ENCODE data around the gene ELF1. TPM values are rescaled to one million over a fixed set of nuclear protein-coding genes. Genes with fewer than 3 reads are reported as not detected.

ELF1 gene
- polyA plus RNA-seq, 1 of the 3 experiments (the other 2 are of a cell fraction): 11.1 TPM

DNA sequence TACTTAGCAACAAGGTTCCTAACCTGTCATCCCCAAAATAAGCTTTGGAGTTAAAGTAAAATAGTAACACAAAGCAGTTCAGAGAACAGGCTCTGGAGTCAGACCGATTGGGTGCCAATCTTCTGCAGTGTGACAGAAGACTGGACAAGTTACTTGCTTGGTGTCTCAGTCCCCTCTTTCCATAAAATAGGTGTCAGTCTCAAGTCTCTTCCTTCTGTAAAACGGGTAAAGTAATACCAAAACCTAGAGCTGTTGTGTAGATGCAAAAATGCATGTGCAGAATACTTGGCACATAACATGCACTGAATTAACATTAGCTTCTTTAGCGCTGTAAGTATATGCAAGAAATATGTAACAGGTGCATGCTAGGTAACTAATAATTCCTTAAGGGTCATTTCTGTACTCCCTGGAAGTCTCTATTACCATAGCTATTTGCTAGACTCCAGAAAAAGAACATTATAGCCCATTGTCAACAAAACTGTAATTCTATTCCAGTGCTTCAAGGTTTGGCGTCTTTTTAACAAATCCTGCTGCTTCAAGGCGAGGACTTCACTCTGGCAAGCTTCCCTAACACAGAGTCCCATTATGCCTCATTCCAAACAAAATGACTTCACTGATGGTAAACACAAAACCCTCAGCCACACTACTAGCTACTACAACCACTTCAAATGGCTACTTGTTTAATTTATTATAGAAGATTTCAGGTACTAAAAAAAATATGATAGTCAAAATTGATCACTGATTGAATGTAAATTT lies 32.8 kb downstream of the ELF1 start:
- Histone ChIP-seq H3K36me3 (replicated peaks in 1 of 2; ENCODE audit: control insufficient read depth in 1 of 2, insufficient read depth in 2 of 2, low read length in 1 of 2) (peaks cover 0 to 8% of the 10 kb centered on the region in 2 experiments), H3K9ac (no peak overlapping the region), H3K9me3 (no peaks in the 10 kb centered on the region), H3F3A (replicated peaks; ENCODE audit: insufficient read depth) (peaks cover 3% of the 10 kb centered on the region), H3K79me2 (ENCODE audit: insufficient read depth) (peaks cover 13% of the 10 kb centered on the region), H3K27ac (ENCODE audit: low read depth in 2 of 2, low read length in 1 of 2) (no peak overlapping the region), H3K9me2 (no peaks in the 10 kb centered on the region), H3K27me3 (ENCODE audit: insufficient read depth) (no peaks in the 10 kb centered on the region), H2AFZ (ENCODE audit: low read depth) (no peak overlapping the region), H3K4me3 (ENCODE audit: low read depth in 2 of 2, low read length in 1 of 2) (no peak overlapping the region), H4K20me1 (ENCODE audit: insufficient read depth) (no peaks in the 10 kb centered on the region), H3K4me2 (no peak overlapping the region), H3K4me1 (ENCODE audit: control insufficient read depth in 1 of 2, insufficient read depth in 2 of 2, low read depth in 1 of 2, low read length in 1 of 2) (peaks cover 0 to 11% of the 10 kb centered on the region in 2 experiments; a peak in 2 of 4 replicates)
- no peak for TF ChIP-seq TCF12 (IDR thresholded peaks at IDR 0.05)
- TF ChIP-seq, protein P1, sequence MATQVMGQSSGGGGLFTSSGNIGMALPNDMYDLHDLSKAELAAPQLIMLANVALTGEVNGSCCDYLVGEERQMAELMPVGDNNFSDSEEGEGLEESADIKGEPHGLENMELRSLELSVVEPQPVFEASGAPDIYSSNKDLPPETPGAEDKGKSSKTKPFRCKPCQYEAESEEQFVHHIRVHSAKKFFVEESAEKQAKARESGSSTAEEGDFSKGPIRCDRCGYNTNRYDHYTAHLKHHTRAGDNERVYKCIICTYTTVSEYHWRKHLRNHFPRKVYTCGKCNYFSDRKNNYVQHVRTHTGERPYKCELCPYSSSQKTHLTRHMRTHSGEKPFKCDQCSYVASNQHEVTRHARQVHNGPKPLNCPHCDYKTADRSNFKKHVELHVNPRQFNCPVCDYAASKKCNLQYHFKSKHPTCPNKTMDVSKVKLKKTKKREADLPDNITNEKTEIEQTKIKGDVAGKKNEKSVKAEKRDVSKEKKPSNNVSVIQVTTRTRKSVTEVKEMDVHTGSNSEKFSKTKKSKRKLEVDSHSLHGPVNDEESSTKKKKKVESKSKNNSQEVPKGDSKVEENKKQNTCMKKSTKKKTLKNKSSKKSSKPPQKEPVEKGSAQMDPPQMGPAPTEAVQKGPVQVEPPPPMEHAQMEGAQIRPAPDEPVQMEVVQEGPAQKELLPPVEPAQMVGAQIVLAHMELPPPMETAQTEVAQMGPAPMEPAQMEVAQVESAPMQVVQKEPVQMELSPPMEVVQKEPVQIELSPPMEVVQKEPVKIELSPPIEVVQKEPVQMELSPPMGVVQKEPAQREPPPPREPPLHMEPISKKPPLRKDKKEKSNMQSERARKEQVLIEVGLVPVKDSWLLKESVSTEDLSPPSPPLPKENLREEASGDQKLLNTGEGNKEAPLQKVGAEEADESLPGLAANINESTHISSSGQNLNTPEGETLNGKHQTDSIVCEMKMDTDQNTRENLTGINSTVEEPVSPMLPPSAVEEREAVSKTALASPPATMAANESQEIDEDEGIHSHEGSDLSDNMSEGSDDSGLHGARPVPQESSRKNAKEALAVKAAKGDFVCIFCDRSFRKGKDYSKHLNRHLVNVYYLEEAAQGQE (IDR thresholded peaks at IDR 0.05; ENCODE audit: low read depth, low read length): no peak
- TF ChIP-seq, protein P2, sequence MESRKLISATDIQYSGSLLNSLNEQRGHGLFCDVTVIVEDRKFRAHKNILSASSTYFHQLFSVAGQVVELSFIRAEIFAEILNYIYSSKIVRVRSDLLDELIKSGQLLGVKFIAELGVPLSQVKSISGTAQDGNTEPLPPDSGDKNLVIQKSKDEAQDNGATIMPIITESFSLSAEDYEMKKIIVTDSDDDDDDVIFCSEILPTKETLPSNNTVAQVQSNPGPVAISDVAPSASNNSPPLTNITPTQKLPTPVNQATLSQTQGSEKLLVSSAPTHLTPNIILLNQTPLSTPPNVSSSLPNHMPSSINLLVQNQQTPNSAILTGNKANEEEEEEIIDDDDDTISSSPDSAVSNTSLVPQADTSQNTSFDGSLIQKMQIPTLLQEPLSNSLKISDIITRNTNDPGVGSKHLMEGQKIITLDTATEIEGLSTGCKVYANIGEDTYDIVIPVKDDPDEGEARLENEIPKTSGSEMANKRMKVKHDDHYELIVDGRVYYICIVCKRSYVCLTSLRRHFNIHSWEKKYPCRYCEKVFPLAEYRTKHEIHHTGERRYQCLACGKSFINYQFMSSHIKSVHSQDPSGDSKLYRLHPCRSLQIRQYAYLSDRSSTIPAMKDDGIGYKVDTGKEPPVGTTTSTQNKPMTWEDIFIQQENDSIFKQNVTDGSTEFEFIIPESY (IDR thresholded peaks at IDR 0.05; ENCODE audit: borderline replicate concordance, low read depth): no peak
- no peak for TF ChIP-seq TAF1 (IDR thresholded peaks at IDR 0.05; ENCODE audit: borderline replicate concordance, low read depth, low read length)
- DNase-seq: no peak
- CTCF ChIA-PET: interaction anchor here (1.2 to 1.6 kb wide), 2 partner anchors 12 to 197 kb away, joined by 3 read pairs; partner anchors contain the start of gene SLC25A15
- POLR2A ChIA-PET: no interaction called here
- WGBS (ENCODE audit: low lambda C conversion rate): 88% methylated on average over 5 of the region's 5 CpGs

DNA sequence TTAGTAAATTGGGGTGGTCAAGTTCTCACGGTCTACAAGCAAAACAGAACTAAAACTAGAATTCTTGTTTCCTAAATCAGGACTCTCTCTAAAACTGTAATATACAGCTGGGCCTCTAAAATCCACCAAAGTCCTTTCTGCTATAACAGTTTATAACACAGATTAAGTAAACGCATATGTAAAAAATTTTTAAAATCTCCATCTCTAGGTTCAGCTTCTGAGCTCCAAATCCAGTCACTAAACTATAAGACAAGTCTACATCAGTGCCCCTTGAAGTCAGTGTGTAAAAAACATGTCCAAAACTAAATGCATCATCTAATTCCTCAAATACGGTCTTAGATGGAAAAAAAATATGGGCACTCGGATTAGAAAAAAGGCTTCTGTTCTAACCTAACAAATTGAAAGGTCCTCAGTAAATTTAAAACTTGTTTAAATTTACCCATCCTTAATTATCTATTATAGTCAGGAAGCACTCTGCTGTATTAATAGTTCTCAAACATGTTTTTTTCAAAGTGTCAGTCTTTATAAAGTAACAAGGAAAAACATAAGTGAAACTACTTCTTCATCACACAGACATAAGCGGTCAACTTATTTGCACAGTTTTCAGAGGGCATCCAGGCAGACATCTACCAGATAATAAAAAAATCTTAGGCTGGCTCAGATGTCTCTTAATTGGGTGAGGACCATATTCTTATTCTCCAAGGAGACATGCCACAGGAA lies 33.6 kb downstream of the ELF1 start:
- CTCF ChIA-PET: interaction anchor here (1.1 to 1.2 kb wide), 2 partner anchors 11 to 64 kb away, joined by 3 read pairs; no protein-coding TSS in a partner anchor

More for the DNA sequence above, 33.6 kb downstream of the ELF1 start:
- Histone ChIP-seq H3F3A (replicated peaks; ENCODE audit: insufficient read depth) (peaks cover 3% of the 10 kb centered on the region), H3K4me1 (ENCODE audit: control insufficient read depth in 1 of 2, insufficient read depth in 2 of 2, low read depth in 1 of 2, low read length in 1 of 2) (peaks cover 0 to 11% of the 10 kb centered on the region in 2 experiments; a peak in 2 of 4 replicates), H3K4me3 (ENCODE audit: low read depth in 2 of 2, low read length in 1 of 2) (no peak overlapping the region), H3K9ac (no peak overlapping the region), H3K27me3 (ENCODE audit: insufficient read depth) (no peaks in the 10 kb centered on the region), H3K9me2 (no peaks in the 10 kb centered on the region), H2AFZ (ENCODE audit: low read depth) (no peak overlapping the region), H4K20me1 (ENCODE audit: insufficient read depth) (no peaks in the 10 kb centered on the region), H3K4me2 (peak overlapping the region; percentile 10; the same call in 1 of the 2 replicates), H3K27ac (ENCODE audit: low read depth in 2 of 2, low read length in 1 of 2) (no peak overlapping the region), H3K36me3 (replicated peaks in 1 of 2; ENCODE audit: control insufficient read depth in 1 of 2, insufficient read depth in 2 of 2, low read length in 1 of 2) (peaks cover 0 to 8% of the 10 kb centered on the region in 2 experiments), H3K79me2 (ENCODE audit: insufficient read depth) (peaks cover 13% of the 10 kb centered on the region), H3K9me3 (no peaks in the 10 kb centered on the region)
- whole genome bisulfite sequencing (ENCODE audit: low lambda C conversion rate): 91% methylated on average over 5 of the region's 5 CpGs
- DNase-seq: no peak
- TF ChIP-seq CHD2 (IDR thresholded peaks at IDR 0.05; ENCODE audit: low read length, partially characterized antibody): no peak
- no peak for TF ChIP-seq FOSL2 (IDR thresholded peaks at IDR 0.05; ENCODE audit: borderline replicate concordance, low read depth)
- TF ChIP-seq RCOR1 (IDR thresholded peaks at IDR 0.05; ENCODE audit: low read length): no peak
- TF ChIP-seq, protein P3, sequence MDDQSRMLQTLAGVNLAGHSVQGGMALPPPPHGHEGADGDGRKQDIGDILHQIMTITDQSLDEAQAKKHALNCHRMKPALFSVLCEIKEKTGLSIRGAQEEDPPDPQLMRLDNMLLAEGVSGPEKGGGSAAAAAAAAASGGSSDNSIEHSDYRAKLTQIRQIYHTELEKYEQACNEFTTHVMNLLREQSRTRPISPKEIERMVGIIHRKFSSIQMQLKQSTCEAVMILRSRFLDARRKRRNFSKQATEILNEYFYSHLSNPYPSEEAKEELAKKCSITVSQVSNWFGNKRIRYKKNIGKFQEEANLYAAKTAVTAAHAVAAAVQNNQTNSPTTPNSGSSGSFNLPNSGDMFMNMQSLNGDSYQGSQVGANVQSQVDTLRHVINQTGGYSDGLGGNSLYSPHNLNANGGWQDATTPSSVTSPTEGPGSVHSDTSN (IDR thresholded peaks at IDR 0.05): no peak
- no peak for TF ChIP-seq RXRA (IDR thresholded peaks at IDR 0.05; ENCODE audit: borderline replicate concordance, low read depth)
- no peak for TF ChIP-seq NFIC (IDR thresholded peaks at IDR 0.05; ENCODE audit: borderline replicate concordance)
- POLR2A ChIA-PET: interaction anchor here (0.7 kb wide), 1 partner anchor 76 kb away, joined by 3 read pairs; the partner anchor contains the start of gene WBP4

All from SK-N-SH (cell line).